Transverse colon (tissue), 4 donors: ENCODE data around the gene OPTC. TPM values are rescaled to one million over a fixed set of nuclear protein-coding genes. Genes with fewer than 3 reads are reported as not detected.

Experiments
- DNase-seq: peaks from one replicate; pipeline ENCODE4 v3.0.0-alpha.2; 2019
- H3K27ac ChIP-seq, 4 donors: fragments of 200-600 bp; sonication (generic); 2 replicates each; pipeline ENCODE4 v1.5.1; 2016 to 2018; ENCODE audit warnings: inconsistent platforms in 4 of 4
- H3K27me3 ChIP-seq: fragments of 200-600 bp; sonication (generic); 2 replicates; pipeline ENCODE4 v1.5.1; 2017; ENCODE audit warnings: inconsistent platforms
- H3K36me3 ChIP-seq, 4 donors: fragments of 200-600 bp; sonication (generic); 2 replicates each; pipeline ENCODE4 v1.5.1; 2017 to 2019; ENCODE audit warnings: inconsistent platforms in 4 of 4
- H3K4me1 ChIP-seq, 4 donors: fragments of 200-600 bp; sonication (generic); 2 replicates each; pipeline ENCODE4 v1.5.1; 2017 to 2020; ENCODE audit warnings: inconsistent platforms in 4 of 4
- H3K4me3 ChIP-seq, 4 donors: fragments of 200-600 bp; sonication (generic); 1 replicate in 1 of 4; 2 replicates in 3 of 4; pipeline versions ENCODE4 v1.5.1 to v1.6.1; 2017 to 2019; ENCODE audit warnings: inconsistent platforms in 4 of 4
- H3K9me3 ChIP-seq, 2 donors: fragments of 200-600 bp; sonication (generic); 2 replicates each; pipeline ENCODE4 v1.5.1; 2017 to 2019; ENCODE audit warnings: inconsistent platforms in 2 of 2
- CTCF ChIP-seq, 5 experiments: fragments of 200-600 bp in 3 of 5; fragments of 450-650 bp in 2 of 5; sonication (generic) in 3 of 5; IDR thresholded peaks; 1 replicate in 2 of 5; 2 replicates in 3 of 5; pipeline ENCODE4 v1.5.1; 2016 to 2017; ENCODE audit warnings: antibody characterized with exemption in 5 of 5, inconsistent platforms in 3 of 5, mild to moderate bottlenecking in 2 of 5, moderate library complexity in 1 of 5
- EP300 ChIP-seq: sonication (generic); formaldehyde crosslinking; IDR thresholded peaks from one replicate; pipeline ENCODE4 v1.6.1; 2017; ENCODE audit warnings: antibody characterized with exemption, low read depth
- POLR2A ChIP-seq: fragments of 450-650 bp; IDR thresholded peaks from one replicate; pipeline ENCODE4 v1.6.1; 2016; ENCODE audit warnings: antibody characterized with exemption, mild to moderate bottlenecking, moderate library complexity
- POLR2AphosphoS5 ChIP-seq, 3 donors: sonication (generic); formaldehyde crosslinking; IDR thresholded peaks; one replicate each; pipeline ENCODE4 v1.6.1; 2016; ENCODE audit warnings: antibody characterized with exemption in 3 of 3
- WGBS, 2 donors: methylation state at CpG; one replicate each; pipeline ENCODE4 v1.1.5; 2018; ENCODE audit warnings: low coverage in 1 of 2; 5-methylcytosine and 5-hydroxymethylcytosine counted together
- in situ Hi-C, 4 donors: fragments of 200-750 bp; cut with MboI; loops; one replicate each; pipeline versions ENCODE4 v1.15.0 to v1.15.1; 2017; ENCODE audit warnings: low sequenced_read_pairs in 3 of 4, low pct_ligation_motif_present in 1 of 4, low pct_unique_long_range_greater_than_20kb in 1 of 4
- intact Hi-C: fragments of 100-400 bp; cut with DNase I; formaldehyde crosslinking; loops from one replicate; pipeline ENCODE4 v1.15.1; 2023; ENCODE audit warnings: low total_unique reads
- total RNA-seq, 4 donors: library from RNA; depleted of rRNA; stranded (reverse); fragments of >200 nt; gene quantifications; one replicate each; pipeline ENCODE4 v1.1.0, GENCODE V29; 2016

OPTC gene
- total RNA-seq, 4 donors from 2014 or later: not detected

GRCh38 chr1:203544485-203544884 is 50.5 kb downstream of the OPTC start:
- in situ Hi-C loops: no loop called here
- Histone ChIP-seq H3K27me3 (no peaks in the 10 kb centered on the region), H3K9me3 (no peaks in the 10 kb centered on the region), H3K27ac (peak overlapping the region in 3 of 4 donors; percentile 34 to 73 (median 73)), H3K4me1 (peaks cover 0 to 2% (median 1%) of the 10 kb centered on the region in 4 donors), H3K36me3 (no peaks in the 10 kb centered on the region), H3K4me3 (no peak overlapping the region)
- intact Hi-C loops: no loop called here
- TF ChIP-seq CTCF (IDR thresholded peaks at IDR 0.05) (no peak), POLR2A (no peak), POLR2AphosphoS5 (IDR thresholded peaks at IDR 0.05) (no peak), EP300 (no peak)
- DNase-seq: no peak
- 29 to 47% methylated on average over 2 to 3 of the region's 3 CpGs for WGBS, 2 donors

- TF ChIP-seq EP300 (no peak), POLR2AphosphoS5 (IDR thresholded peaks at IDR 0.05) (no peak), CTCF (IDR thresholded peaks at IDR 0.05) (no peak), POLR2A (no peak)
- Histone ChIP-seq H3K4me3 (no peak overlapping the region), H3K36me3 (no peaks in the 10 kb centered on the region), H3K27ac (peak overlapping the region in 3 of 4 donors; percentile 26 to 67 (median 34)), H3K27me3 (no peaks in the 10 kb centered on the region), H3K9me3 (no peaks in the 10 kb centered on the region), H3K4me1 (peaks cover 0 to 2% (median 1%) of the 10 kb centered on the region in 4 donors)
- in situ Hi-C loops (no loop called here), intact Hi-C loops (no loop called here)
- no peak for DNase-seq
- WGBS, 2 donors: 61 to 66% methylated on average over 4 of the region's 4 CpGs
Measured at GRCh38 chr1:203544978-203545816, 51.2 kb downstream of the OPTC start.

- peaks cover 0 to 2% (median 1%) of the 10 kb centered on the region in 4 donors for H3K4me1 ChIP-seq
- no peak for TF ChIP-seq POLR2A
- no peak for TF ChIP-seq CTCF (IDR thresholded peaks at IDR 0.05)
- no peak for TF ChIP-seq POLR2AphosphoS5 (IDR thresholded peaks at IDR 0.05)
- no peak for TF ChIP-seq EP300
- no peak for DNase-seq
- H3K27me3 ChIP-seq: no peaks in the 10 kb centered on the region
- no peak overlapping the region for H3K4me3 ChIP-seq
- in situ Hi-C loops (no loop called here), intact Hi-C loops (no loop called here)
- no peaks in the 10 kb centered on the region for H3K36me3 ChIP-seq
- no peaks in the 10 kb centered on the region for H3K9me3 ChIP-seq
- peak overlapping the region in 1 of 4 donors; percentile 34 for H3K27ac ChIP-seq
- WGBS, 2 donors: 100% methylated on average over 1 of the region's 1 CpG; no CpG with 5 or more reads in 1 of the 2 donors
Measured at GRCh38 chr1:203546274-203546673, 52.3 kb downstream of the OPTC start.

GRCh38 chr1:203547147-203547546 is 53.2 kb downstream of the OPTC start:
- H3K27ac ChIP-seq: peak overlapping the region in 1 of 4 donors; percentile 24

More at GRCh38 chr1:203547147-203547546, 53.2 kb downstream of the OPTC start:
- in situ Hi-C loops (no loop called here), intact Hi-C loops (no loop called here)
- DNase-seq: no peak
- Histone ChIP-seq H3K9me3 (no peaks in the 10 kb centered on the region), H3K36me3 (no peaks in the 10 kb centered on the region), H3K4me1 (peaks cover 0 to 2% (median 1%) of the 10 kb centered on the region in 4 donors), H3K4me3 (no peak overlapping the region), H3K27me3 (no peaks in the 10 kb centered on the region)
- no peak for TF ChIP-seq POLR2A
- WGBS, 2 donors: 89 to 100% methylated on average over 1 to 4 of the region's 4 CpGs
